ENCODE data around the gene SLC26A11.

DNA sequence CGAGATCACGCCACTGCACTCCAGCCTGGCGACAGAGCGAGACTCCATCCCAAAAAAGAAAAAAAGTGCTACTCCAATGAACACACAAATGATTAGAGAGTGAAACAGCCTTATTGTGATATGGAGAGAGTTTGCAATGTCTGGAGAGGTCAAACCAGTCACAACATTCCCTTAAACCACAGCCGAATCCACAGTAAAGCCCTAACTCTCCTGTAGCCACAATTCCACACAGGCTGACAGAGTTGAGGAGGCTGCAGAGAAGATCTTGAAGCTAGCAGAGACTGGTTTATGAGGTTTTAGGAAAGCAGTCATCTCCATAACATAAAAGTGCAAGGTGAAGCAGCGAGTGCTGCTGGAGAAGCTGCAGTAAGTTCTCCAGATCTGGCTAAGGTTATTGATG lies 47.2 kb downstream of the SLC26A11 start:
- TF ChIP-seq, protein P1, sequence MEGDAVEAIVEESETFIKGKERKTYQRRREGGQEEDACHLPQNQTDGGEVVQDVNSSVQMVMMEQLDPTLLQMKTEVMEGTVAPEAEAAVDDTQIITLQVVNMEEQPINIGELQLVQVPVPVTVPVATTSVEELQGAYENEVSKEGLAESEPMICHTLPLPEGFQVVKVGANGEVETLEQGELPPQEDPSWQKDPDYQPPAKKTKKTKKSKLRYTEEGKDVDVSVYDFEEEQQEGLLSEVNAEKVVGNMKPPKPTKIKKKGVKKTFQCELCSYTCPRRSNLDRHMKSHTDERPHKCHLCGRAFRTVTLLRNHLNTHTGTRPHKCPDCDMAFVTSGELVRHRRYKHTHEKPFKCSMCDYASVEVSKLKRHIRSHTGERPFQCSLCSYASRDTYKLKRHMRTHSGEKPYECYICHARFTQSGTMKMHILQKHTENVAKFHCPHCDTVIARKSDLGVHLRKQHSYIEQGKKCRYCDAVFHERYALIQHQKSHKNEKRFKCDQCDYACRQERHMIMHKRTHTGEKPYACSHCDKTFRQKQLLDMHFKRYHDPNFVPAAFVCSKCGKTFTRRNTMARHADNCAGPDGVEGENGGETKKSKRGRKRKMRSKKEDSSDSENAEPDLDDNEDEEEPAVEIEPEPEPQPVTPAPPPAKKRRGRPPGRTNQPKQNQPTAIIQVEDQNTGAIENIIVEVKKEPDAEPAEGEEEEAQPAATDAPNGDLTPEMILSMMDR (IDR thresholded peaks at IDR 0.05): no peak
- TF ChIP-seq POLR2A (IDR thresholded peaks at IDR 0.05): no peak

Measured in gastroesophageal sphincter (tissue), 3 donors.